HepG2 (cell line): ENCODE data around the gene SH3PXD2A. TPM values are rescaled to one million over a fixed set of nuclear protein-coding genes. Genes with fewer than 3 reads are reported as not detected.

Experiments
- CREM ChIP-seq, 2 experiments: sonication (generic) in 1 of 2; formaldehyde crosslinking in 1 of 2; IDR thresholded peaks; 2 replicates each; pipeline versions ENCODE4 v1.4.0 to v1.6.1; 2016 to 2020; ENCODE audit warnings: antibody characterized with exemption in 1 of 2, mild to moderate bottlenecking in 1 of 2, missing genetic modification reagents in 1 of 2
- EHMT2 ChIP-seq: fragments of 200-600 bp; sonication (generic); IDR thresholded peaks from 2 replicates; pipeline ENCODE4 v1.7.0; 2017; ENCODE audit warnings: antibody characterized with exemption, low read depth, low read length, borderline replicate concordance
- IRF2 ChIP-seq: IDR thresholded peaks from 2 replicates; pipeline ENCODE4 v1.6.1; 2018; ENCODE audit warnings: missing genetic modification reagents, missing compliant biosample characterization
- IRX3 ChIP-seq: sonication (generic); formaldehyde crosslinking; IDR thresholded peaks from 2 replicates; pipeline ENCODE4 v1.8.1; 2023; ENCODE audit warnings: mild to moderate bottlenecking, low read depth, missing genetic modification reagents, borderline replicate concordance
- TBP ChIP-seq: sonication (generic); formaldehyde crosslinking; IDR thresholded peaks from 2 replicates; pipeline ENCODE4 v1.5.0; 2020; ENCODE audit warnings: missing genetic modification reagents
- ZKSCAN8 ChIP-seq: IDR thresholded peaks from 2 replicates; pipeline ENCODE4 v1.6.1; 2016; ENCODE audit warnings: borderline replicate concordance, missing genetic modification reagents, missing compliant biosample characterization
- ZMYM2 ChIP-seq: sonication (generic); formaldehyde crosslinking; IDR thresholded peaks from 2 replicates; pipeline ENCODE4 v1.8.0; 2022; ENCODE audit warnings: mild to moderate bottlenecking, missing genetic modification reagents
- ZNF143 ChIP-seq: sonication (generic); formaldehyde crosslinking; IDR thresholded peaks from 2 replicates; pipeline ENCODE4 v1.4.0; 2020; ENCODE audit warnings: missing genetic modification reagents
- ZNF160 ChIP-seq: sonication (generic); formaldehyde crosslinking; IDR thresholded peaks from 2 replicates; pipeline ENCODE4 v1.8.0; 2022; ENCODE audit warnings: mild to moderate bottlenecking, inconsistent platforms, missing genetic modification reagents
- ZNF253 ChIP-seq: sonication (generic); formaldehyde crosslinking; IDR thresholded peaks from 2 replicates; pipeline ENCODE4 v1.8.0; 2022; ENCODE audit warnings: mild to moderate bottlenecking, missing genetic modification reagents, borderline replicate concordance
- ZNF263 ChIP-seq: sonication (generic); formaldehyde crosslinking; IDR thresholded peaks from 2 replicates; pipeline ENCODE4 v1.4.0; 2020; ENCODE audit warnings: missing genetic modification reagents
- ZNF264 ChIP-seq: sonication (generic); formaldehyde crosslinking; IDR thresholded peaks from 2 replicates; pipeline ENCODE4 v1.4.0; 2020; ENCODE audit warnings: missing genetic modification reagents
- ZNF30 ChIP-seq: sonication (generic); formaldehyde crosslinking; IDR thresholded peaks from 2 replicates; pipeline ENCODE4 v1.5.0; 2020; ENCODE audit warnings: mild to moderate bottlenecking, missing genetic modification reagents
- ZNF335 ChIP-seq: sonication (generic); formaldehyde crosslinking; IDR thresholded peaks from 2 replicates; pipeline ENCODE4 v1.4.0; 2020; ENCODE audit warnings: missing genetic modification reagents
- ZNF558 ChIP-seq: sonication (generic); formaldehyde crosslinking; IDR thresholded peaks from 2 replicates; pipeline ENCODE4 v1.9.0; 2022; ENCODE audit warnings: mild to moderate bottlenecking, missing genetic modification reagents, borderline replicate concordance
- ZNF761 ChIP-seq: sonication (generic); formaldehyde crosslinking; conservative IDR thresholded peaks from 2 replicates; pipeline ENCODE4 v1.4.0; 2020; ENCODE audit warnings: mild to moderate bottlenecking, missing genetic modification reagents
- ZNF780A ChIP-seq: sonication (generic); formaldehyde crosslinking; IDR thresholded peaks from 2 replicates; pipeline ENCODE4 v1.8.0; 2022; ENCODE audit warnings: mild to moderate bottlenecking, missing genetic modification reagents, moderate library complexity
- polyA plus RNA-seq, 8 experiments: library from polyadenylated mRNA; depleted of rRNA in 3 of 8; stranded (reverse) in 7 of 8; unstranded in 1 of 8; fragments of >200 nt; fragmentation: Illumina TruSeq in 4 of 8; extraction: Trizol in 4 of 8; gene quantifications; 2 replicates each; pipeline versions ENCODE4 v1.2.1 to v1.2.3, GENCODE V29; 2011 to 2016; ENCODE audit warnings: low read depth in 4 of 8, missing spikeins in 1 of 8, mixed read lengths in 1 of 8; ENCODE audit not compliant: insufficient read depth in 1 of 8
- total RNA-seq, 5 experiments: library from RNA; depleted of rRNA; stranded (reverse); fragments of >200 nt; fragmentation: Illumina TruSeq; extraction: Trizol; gene quantifications; 2 replicates each; pipeline ENCODE4 v1.2.3, GENCODE V29; 2016; ENCODE audit warnings: low read depth in 1 of 5
- TF ChIP-seq, protein P1 (sequence below): sonication (generic); formaldehyde crosslinking; IDR thresholded peaks from 2 replicates; pipeline ENCODE4 v1.4.0; 2020; ENCODE audit warnings: missing genetic modification reagents
- TF ChIP-seq, protein P2 (sequence below): sonication (generic); formaldehyde crosslinking; IDR thresholded peaks from 2 replicates; pipeline ENCODE4 v1.8.1; 2023; ENCODE audit warnings: mild to moderate bottlenecking, moderate library complexity, missing genetic modification reagents
- TF ChIP-seq, protein P3 (sequence below): sonication (generic); formaldehyde crosslinking; IDR thresholded peaks from 2 replicates; pipeline ENCODE4 v1.8.0; 2022; ENCODE audit warnings: missing genetic modification reagents, mild to moderate bottlenecking, moderate library complexity, borderline replicate concordance
- TF ChIP-seq, protein P4 (sequence below): sonication (generic); formaldehyde crosslinking; IDR thresholded peaks from 2 replicates; pipeline ENCODE4 v1.4.0; 2020; ENCODE audit warnings: mild to moderate bottlenecking, missing genetic modification reagents

The SH3PXD2A gene
- total and polyA plus RNA-seq, 2 of the 13 experiments (the other 11 are each of a cell fraction or from before 2014, with no cell fraction given): 11.1 to 11.3 TPM

DNA sequence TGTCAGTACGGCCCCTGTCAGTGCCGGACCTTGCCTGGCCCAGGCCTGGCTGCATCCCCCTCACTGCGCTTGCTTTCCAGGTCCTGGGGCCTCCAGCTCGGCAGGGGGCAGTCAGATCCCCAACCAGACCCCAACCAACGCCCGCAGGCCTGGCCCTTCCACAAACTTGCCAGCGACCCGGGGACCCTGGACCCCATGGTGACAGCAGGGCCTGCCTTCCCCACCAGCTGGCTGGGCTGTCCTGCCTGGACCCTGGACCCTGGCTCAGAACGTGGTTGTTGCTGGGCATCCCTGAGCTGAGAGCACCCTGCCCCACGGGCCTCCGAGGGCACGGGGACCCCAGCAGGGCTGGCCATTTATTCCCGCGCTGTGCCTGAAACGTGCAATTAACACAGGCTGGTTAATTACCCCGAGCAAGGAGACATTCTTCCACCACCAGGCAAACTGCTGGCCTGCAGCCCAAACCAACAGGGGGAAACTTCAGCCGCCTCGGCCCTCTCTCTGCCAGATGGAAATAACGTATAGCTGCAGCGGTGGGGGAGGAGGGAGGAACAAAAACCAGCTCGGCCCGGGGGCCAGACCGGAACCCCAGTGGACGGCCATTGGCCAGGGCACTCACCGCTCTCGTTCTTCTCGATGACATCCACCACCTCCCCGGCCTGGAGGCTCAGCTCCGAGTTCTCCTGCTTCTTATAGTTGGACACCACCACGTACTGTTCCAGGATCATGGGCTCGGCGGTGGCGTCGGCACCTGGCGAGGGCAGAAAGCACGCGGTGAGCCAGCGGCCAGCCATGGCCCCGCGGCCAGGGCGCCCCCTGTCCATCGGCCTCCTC is 194.8 kb downstream of the SH3PXD2A start (continued):
- TF ChIP-seq, protein P1, sequence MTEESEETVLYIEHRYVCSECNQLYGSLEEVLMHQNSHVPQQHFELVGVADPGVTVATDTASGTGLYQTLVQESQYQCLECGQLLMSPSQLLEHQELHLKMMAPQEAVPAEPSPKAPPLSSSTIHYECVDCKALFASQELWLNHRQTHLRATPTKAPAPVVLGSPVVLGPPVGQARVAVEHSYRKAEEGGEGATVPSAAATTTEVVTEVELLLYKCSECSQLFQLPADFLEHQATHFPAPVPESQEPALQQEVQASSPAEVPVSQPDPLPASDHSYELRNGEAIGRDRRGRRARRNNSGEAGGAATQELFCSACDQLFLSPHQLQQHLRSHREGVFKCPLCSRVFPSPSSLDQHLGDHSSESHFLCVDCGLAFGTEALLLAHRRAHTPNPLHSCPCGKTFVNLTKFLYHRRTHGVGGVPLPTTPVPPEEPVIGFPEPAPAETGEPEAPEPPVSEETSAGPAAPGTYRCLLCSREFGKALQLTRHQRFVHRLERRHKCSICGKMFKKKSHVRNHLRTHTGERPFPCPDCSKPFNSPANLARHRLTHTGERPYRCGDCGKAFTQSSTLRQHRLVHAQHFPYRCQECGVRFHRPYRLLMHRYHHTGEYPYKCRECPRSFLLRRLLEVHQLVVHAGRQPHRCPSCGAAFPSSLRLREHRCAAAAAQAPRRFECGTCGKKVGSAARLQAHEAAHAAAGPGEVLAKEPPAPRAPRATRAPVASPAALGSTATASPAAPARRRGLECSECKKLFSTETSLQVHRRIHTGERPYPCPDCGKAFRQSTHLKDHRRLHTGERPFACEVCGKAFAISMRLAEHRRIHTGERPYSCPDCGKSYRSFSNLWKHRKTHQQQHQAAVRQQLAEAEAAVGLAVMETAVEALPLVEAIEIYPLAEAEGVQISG (CRISPR knock-in tag): peak; percentile 99
- TF ChIP-seq, protein P2, sequence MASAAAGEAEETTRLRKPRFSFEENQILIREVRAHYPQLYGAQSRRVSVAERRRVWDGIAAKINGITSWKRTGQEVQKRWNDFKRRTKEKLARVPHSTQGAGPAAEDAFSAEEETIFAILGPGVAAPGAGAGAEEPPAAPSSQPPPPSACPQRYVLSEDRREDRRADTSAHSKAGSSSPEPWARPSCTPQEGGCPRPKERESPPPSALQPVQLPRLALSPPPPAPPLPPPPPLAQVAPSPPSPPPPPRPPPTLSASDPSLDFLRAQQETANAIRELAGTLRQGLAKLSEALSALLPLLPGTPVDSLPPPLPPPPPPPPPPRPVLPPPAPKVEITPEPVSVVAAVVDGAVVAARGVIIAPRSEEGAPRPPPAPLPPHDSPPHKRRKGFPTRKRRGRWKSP: 0 out of 2 replicates have a peak, but pooled peaks have one; percentile 63
- TF ChIP-seq ZNF780A (CRISPR knock-in tag): no peak; the same call in 1 of the 2 replicates
- no peak for TF ChIP-seq IRX3 (CRISPR knock-in tag)
- TF ChIP-seq CREM (IDR thresholded peaks at IDR 0.05): no peak
- no peak for TF ChIP-seq CREM (CRISPR knock-in tag; IDR thresholded peaks at IDR 0.05)
- TF ChIP-seq, protein P3, sequence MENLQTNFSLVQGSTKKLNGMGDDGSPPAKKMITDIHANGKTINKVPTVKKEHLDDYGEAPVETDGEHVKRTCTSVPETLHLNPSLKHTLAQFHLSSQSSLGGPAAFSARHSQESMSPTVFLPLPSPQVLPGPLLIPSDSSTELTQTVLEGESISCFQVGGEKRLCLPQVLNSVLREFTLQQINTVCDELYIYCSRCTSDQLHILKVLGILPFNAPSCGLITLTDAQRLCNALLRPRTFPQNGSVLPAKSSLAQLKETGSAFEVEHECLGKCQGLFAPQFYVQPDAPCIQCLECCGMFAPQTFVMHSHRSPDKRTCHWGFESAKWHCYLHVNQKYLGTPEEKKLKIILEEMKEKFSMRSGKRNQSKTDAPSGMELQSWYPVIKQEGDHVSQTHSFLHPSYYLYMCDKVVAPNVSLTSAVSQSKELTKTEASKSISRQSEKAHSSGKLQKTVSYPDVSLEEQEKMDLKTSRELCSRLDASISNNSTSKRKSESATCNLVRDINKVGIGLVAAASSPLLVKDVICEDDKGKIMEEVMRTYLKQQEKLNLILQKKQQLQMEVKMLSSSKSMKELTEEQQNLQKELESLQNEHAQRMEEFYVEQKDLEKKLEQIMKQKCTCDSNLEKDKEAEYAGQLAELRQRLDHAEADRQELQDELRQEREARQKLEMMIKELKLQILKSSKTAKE (CRISPR knock-in tag): peak; percentile 8; the same call in 1 of the 2 replicates
- TF ChIP-seq IRF2: peak; percentile 81; the same call in 1 of the 2 replicates
- no peak for TF ChIP-seq TBP (CRISPR knock-in tag)
- no peak for TF ChIP-seq ZNF335
- TF ChIP-seq ZMYM2 (CRISPR knock-in tag): 0 out of 2 replicates have a peak, but pooled peaks have one; percentile 12
- no peak for TF ChIP-seq ZKSCAN8 (CRISPR knock-in tag)
- TF ChIP-seq ZNF761 (CRISPR knock-in tag): peak; percentile 62; the same call in 1 of the 2 replicates
- no peak for TF ChIP-seq EHMT2
- TF ChIP-seq, protein P4, sequence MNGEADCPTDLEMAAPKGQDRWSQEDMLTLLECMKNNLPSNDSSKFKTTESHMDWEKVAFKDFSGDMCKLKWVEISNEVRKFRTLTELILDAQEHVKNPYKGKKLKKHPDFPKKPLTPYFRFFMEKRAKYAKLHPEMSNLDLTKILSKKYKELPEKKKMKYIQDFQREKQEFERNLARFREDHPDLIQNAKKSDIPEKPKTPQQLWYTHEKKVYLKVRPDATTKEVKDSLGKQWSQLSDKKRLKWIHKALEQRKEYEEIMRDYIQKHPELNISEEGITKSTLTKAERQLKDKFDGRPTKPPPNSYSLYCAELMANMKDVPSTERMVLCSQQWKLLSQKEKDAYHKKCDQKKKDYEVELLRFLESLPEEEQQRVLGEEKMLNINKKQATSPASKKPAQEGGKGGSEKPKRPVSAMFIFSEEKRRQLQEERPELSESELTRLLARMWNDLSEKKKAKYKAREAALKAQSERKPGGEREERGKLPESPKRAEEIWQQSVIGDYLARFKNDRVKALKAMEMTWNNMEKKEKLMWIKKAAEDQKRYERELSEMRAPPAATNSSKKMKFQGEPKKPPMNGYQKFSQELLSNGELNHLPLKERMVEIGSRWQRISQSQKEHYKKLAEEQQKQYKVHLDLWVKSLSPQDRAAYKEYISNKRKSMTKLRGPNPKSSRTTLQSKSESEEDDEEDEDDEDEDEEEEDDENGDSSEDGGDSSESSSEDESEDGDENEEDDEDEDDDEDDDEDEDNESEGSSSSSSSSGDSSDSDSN: peak; percentile 66
- no peak; the same call in 1 of the 2 replicates for TF ChIP-seq ZNF160 (CRISPR knock-in tag)
- no peak for TF ChIP-seq ZNF253
- TF ChIP-seq ZNF30 (CRISPR knock-in tag): no peak
- peak; percentile 52 for TF ChIP-seq ZNF143 (CRISPR knock-in tag)
- TF ChIP-seq ZNF263 (CRISPR knock-in tag): 0 out of 2 replicates have a peak, but pooled peaks have one; percentile 27
- no peak for TF ChIP-seq ZNF558 (CRISPR knock-in tag)
- TF ChIP-seq ZNF264: no peak
